ENCODE measurements around the gene KIDINS220. TPM values are rescaled to one million over a fixed set of nuclear protein-coding genes. Genes with fewer than 3 reads are reported as not detected.
A peak's percentile ranks its signal among the peaks of the same experiment; 100 is the strongest.

KIDINS220 gene
- total RNA-seq, 1 experiment from 2014 or later = 29.3 TPM

- H3K27ac Mint-ChIP-seq = peak overlapping the region in 1 of 3 experiments; percentile 79; a peak in 1 of 7 replicates
- H3K4me1 ChIP-seq (ENCODE audit: insufficient read depth, low read length) = no peaks in the 10 kb centered on the region
- H3K79me1 ChIP-seq (ENCODE audit: insufficient read depth, low read depth, low read length, poor library complexity, severe bottlenecking) = no peaks in the 10 kb centered on the region
- H3K36me3 Mint-ChIP-seq (ENCODE audit: insufficient read depth in 1 of 3, low read depth in 3 of 3) = peaks cover 0 to 5% (median 3%) of the 10 kb centered on the region in 3 experiments; a peak in 4 of 7 replicates
- no peak overlapping the region for H3K18ac ChIP-seq (ENCODE audit: insufficient read length, low read depth, low read length)
- no peak overlapping the region for H3K9ac ChIP-seq (ENCODE audit: extremely low read depth, insufficient read length, low read length)
- H2BK20ac ChIP-seq (ENCODE audit: low read depth, low read length, poor library complexity, severe bottlenecking) = no peak overlapping the region
- WGBS (ENCODE audit: extremely low coverage, insufficient read length, low lambda C conversion rate) = no CpG with 5 or more reads among the region's 8 CpGs
- H3K4me1 Mint-ChIP-seq = no peaks in the 10 kb centered on the region
- H3K23me2 ChIP-seq (ENCODE audit: insufficient read length, low read depth, low read length, poor library complexity, severe bottlenecking) = no peaks in the 10 kb centered on the region
- H4K8ac ChIP-seq (replicated peaks; ENCODE audit: insufficient read length, low read depth, low read length) = no peak overlapping the region
- H3K9me3 ChIP-seq (ENCODE audit: control insufficient read depth, low read depth, low read length) = no peaks in the 10 kb centered on the region
- no peak overlapping the region for H3K4me3 Mint-ChIP-seq
- no peak overlapping the region for H4K5ac ChIP-seq (ENCODE audit: insufficient read length, low read depth, low read length)
- H3K27me3 ChIP-seq (ENCODE audit: insufficient read depth, low read length) = no peaks in the 10 kb centered on the region
- H4K20me1 ChIP-seq (ENCODE audit: control insufficient read depth, insufficient read depth, insufficient read length) = no peaks in the 10 kb centered on the region
- no peak overlapping the region for H3K23ac ChIP-seq (ENCODE audit: insufficient read length, low read depth, low read length)
- no peak overlapping the region for H3K14ac ChIP-seq (ENCODE audit: insufficient read depth, low read length)
- no peak overlapping the region for H3K4me2 ChIP-seq (ENCODE audit: insufficient read depth, insufficient read length, low read length)
- DNase-seq = no peak
- H3T11ph ChIP-seq (ENCODE audit: low read length) = no peak overlapping the region
- no peak overlapping the region for H2BK120ac ChIP-seq (ENCODE audit: low read depth, low read length, poor library complexity, severe bottlenecking)
- H3K4ac ChIP-seq (ENCODE audit: low read depth, low read length) = no peak overlapping the region
- H3K27me3 Mint-ChIP-seq (ENCODE audit: low read depth) = no peaks in the 10 kb centered on the region
- no peak overlapping the region for H2BK15ac ChIP-seq (ENCODE audit: low read depth, low read length)
- H2AFZ ChIP-seq (ENCODE audit: low read length) = no peak overlapping the region
- H2AK5ac ChIP-seq (ENCODE audit: insufficient read length, low read length) = no peak overlapping the region
- no peak overlapping the region for H2BK12ac ChIP-seq (ENCODE audit: insufficient read length, low read depth, low read length)
- H3K79me2 ChIP-seq (ENCODE audit: insufficient read depth, low read length) = no peaks in the 10 kb centered on the region
- no peak overlapping the region for H3K56ac ChIP-seq (ENCODE audit: insufficient read length, low read depth, low read length)
- no peak for TF ChIP-seq CTCF (conservative IDR thresholded peaks at IDR 0.05)
- H3K9me3 Mint-ChIP-seq = no peaks in the 10 kb centered on the region
- H4K91ac ChIP-seq (ENCODE audit: insufficient read length, low read depth, low read length) = no peak overlapping the region
- no peak overlapping the region for H2BK5ac ChIP-seq (ENCODE audit: insufficient read length, low read length)
- no peak overlapping the region for H3K27ac ChIP-seq (ENCODE audit: insufficient read length, low read depth, low read length)
These were observed 17.5 kb downstream of the KIDINS220 start for GRCh38 chr2:8819948-8820347.
